ENCODE data around the gene SNAI1. TPM values are rescaled to one million over a fixed set of nuclear protein-coding genes. Genes with fewer than 3 reads are reported as not detected.

Gene SNAI1
- total RNA-seq, 4 donors from 2014 or later: 0.83 to 5.3 (median 3.0) TPM

- H3K27me3 ChIP-seq: peaks cover 0 to 20% (median 0%) of the 10 kb centered on the region in 4 donors
- no peaks in the 10 kb centered on the region for H3K9me3 ChIP-seq
- no peak for DNase-seq (ENCODE audit: extremely low spot score)
- TF ChIP-seq CTCF (IDR thresholded peaks at IDR 0.05) (no peak), POLR2A (IDR thresholded peaks at IDR 0.05; ENCODE audit: low read depth) (no peak), EP300 (IDR thresholded peaks at IDR 0.05) (no peak), POLR2AphosphoS5 (IDR thresholded peaks at IDR 0.05) (no peak)
- intact Hi-C loops (cut with DNase I): no loop called here
- WGBS: 90% methylated on average over 5 of the region's 5 CpGs
- H3K36me3 ChIP-seq: no peaks in the 10 kb centered on the region
- H3K4me3 ChIP-seq: no peak overlapping the region
- H3K27ac ChIP-seq (replicated peaks in 1 of 4): no peak overlapping the region
- H3K4me1 ChIP-seq: peaks cover 0 to 20% (median 13%) of the 10 kb centered on the region in 4 donors
Measured at GRCh38 chr20:50017160-50017559, 34.4 kb downstream of the SNAI1 start.

- Histone ChIP-seq H3K4me1 (peaks cover 0 to 20% (median 13%) of the 10 kb centered on the region in 4 donors), H3K27me3 (peaks cover 0 to 20% (median 0%) of the 10 kb centered on the region in 4 donors), H3K27ac (replicated peaks in 1 of 4) (no peak overlapping the region), H3K4me3 (no peak overlapping the region), H3K36me3 (no peaks in the 10 kb centered on the region), H3K9me3 (no peaks in the 10 kb centered on the region)
- DNase-seq (ENCODE audit: extremely low spot score): no peak
- intact Hi-C loops (cut with DNase I): no loop called here
- WGBS: 82% methylated on average over 3 of the region's 4 CpGs
- no peak for TF ChIP-seq CTCF (IDR thresholded peaks at IDR 0.05)
- TF ChIP-seq POLR2AphosphoS5 (IDR thresholded peaks at IDR 0.05): no peak
- no peak for TF ChIP-seq POLR2A (IDR thresholded peaks at IDR 0.05; ENCODE audit: low read depth)
- TF ChIP-seq EP300 (IDR thresholded peaks at IDR 0.05): no peak
Measured at GRCh38 chr20:50017576-50018248, 34.9 kb downstream of the SNAI1 start.

GRCh38 chr20:50019466-50020256, 36.9 kb downstream of the SNAI1 start:
- 84% methylated on average over 10 of the region's 13 CpGs for WGBS
- TF ChIP-seq POLR2AphosphoS5 (IDR thresholded peaks at IDR 0.05) (no peak), CTCF (IDR thresholded peaks at IDR 0.05) (no peak), EP300 (IDR thresholded peaks at IDR 0.05) (no peak), POLR2A (IDR thresholded peaks at IDR 0.05; ENCODE audit: low read depth) (no peak)
- peaks cover 0 to 20% (median 13%) of the 10 kb centered on the region in 4 donors for H3K4me1 ChIP-seq
- H3K27me3 ChIP-seq: peaks cover 0 to 20% (median 0%) of the 10 kb centered on the region in 4 donors
- H3K9me3 ChIP-seq: no peaks in the 10 kb centered on the region
- H3K27ac ChIP-seq (replicated peaks in 1 of 4): no peak overlapping the region
- intact Hi-C loops (cut with DNase I): no loop called here
- no peak for DNase-seq (ENCODE audit: extremely low spot score)
- H3K4me3 ChIP-seq: no peak overlapping the region
- no peaks in the 10 kb centered on the region for H3K36me3 ChIP-seq

GRCh38 chr20:50020288-50020687, 37.5 kb downstream of the SNAI1 start:
- H3K27me3 ChIP-seq: peaks cover 0 to 15% (median 0%) of the 10 kb centered on the region in 4 donors
- WGBS: 69% methylated on average over 3 of the region's 3 CpGs
- intact Hi-C loops (cut with DNase I): no loop called here
- H3K4me3 ChIP-seq: no peak overlapping the region
- peaks cover 0 to 18% (median 13%) of the 10 kb centered on the region in 4 donors for H3K4me1 ChIP-seq
- no peaks in the 10 kb centered on the region for H3K36me3 ChIP-seq
- H3K27ac ChIP-seq (replicated peaks in 1 of 4): no peak overlapping the region
- TF ChIP-seq POLR2AphosphoS5 (IDR thresholded peaks at IDR 0.05): no peak
- no peak for DNase-seq (ENCODE audit: extremely low spot score)
- no peaks in the 10 kb centered on the region for H3K9me3 ChIP-seq

GRCh38 chr20:50022676-50023075, 39.9 kb downstream of the SNAI1 start:
- no peaks in the 10 kb centered on the region for H3K27me3 ChIP-seq
- intact Hi-C loops (cut with DNase I): no loop called here
- no peaks in the 10 kb centered on the region for H3K36me3 ChIP-seq
- H3K9me3 ChIP-seq: no peaks in the 10 kb centered on the region
- 95% methylated on average over 6 of the region's 6 CpGs for WGBS
- no peak overlapping the region for H3K4me3 ChIP-seq
- no peak for DNase-seq (ENCODE audit: extremely low spot score)
- no peak overlapping the region for H3K27ac ChIP-seq (replicated peaks in 1 of 4)
- TF ChIP-seq POLR2A (IDR thresholded peaks at IDR 0.05; ENCODE audit: low read depth) (no peak), POLR2AphosphoS5 (IDR thresholded peaks at IDR 0.05) (no peak), CTCF (IDR thresholded peaks at IDR 0.05) (no peak), EP300 (IDR thresholded peaks at IDR 0.05) (no peak)
- H3K4me1 ChIP-seq: peaks cover 3 to 19% (median 18%) of the 10 kb centered on the region in 4 donors
